BE2C (cell line): ENCODE results near the gene CATSPER1.

Experiments used
- DNase-seq: peaks from one replicate; pipeline ENCODE4 v3.0.0-alpha.2; 2020
- H3K27me3 ChIP-seq: fragments of 250-450 bp; sonication (Bioruptor Pico); 2 replicates; pipeline ENCODE4 v1.5.1; 2020; ENCODE audit warnings: mild to moderate bottlenecking
- H3K36me3 ChIP-seq: fragments of 250-450 bp; sonication (Bioruptor Pico); 2 replicates; pipeline ENCODE4 v1.5.1; 2020; ENCODE audit warnings: mild to moderate bottlenecking
- H3K4me1 ChIP-seq: fragments of 250-450 bp; sonication (Bioruptor Pico); 2 replicates; pipeline ENCODE4 v1.5.1; 2020
- H3K4me3 ChIP-seq: 2 replicates; pipeline ENCODE4 v1.5.1; 2011; ENCODE audit warnings: low read depth, low read length
- H3K9me3 ChIP-seq: fragments of 250-450 bp; sonication (Bioruptor Pico); 2 replicates; pipeline ENCODE4 v1.5.1; 2020
- CTCF ChIP-seq: IDR thresholded peaks from 2 replicates; pipeline ENCODE4 v1.5.1; 2012; ENCODE audit warnings: mild to moderate bottlenecking, low read depth, low read length

Gene CATSPER1

GRCh38 chr11:66045177-66045639 is 18.9 kb upstream of the CATSPER1 start:
- H3K4me3 ChIP-seq = no peak overlapping the region

GRCh38 chr11:66044757-66045156 is 18.5 kb upstream of the CATSPER1 start:
- no peaks in the 10 kb centered on the region for H3K36me3 ChIP-seq
- no peaks in the 10 kb centered on the region for H3K27me3 ChIP-seq
- TF ChIP-seq CTCF = no peak
- no peak for DNase-seq
- H3K4me3 ChIP-seq = no peak overlapping the region
- H3K4me1 ChIP-seq = no peaks in the 10 kb centered on the region
- no peaks in the 10 kb centered on the region for H3K9me3 ChIP-seq

More at GRCh38 chr11:66045177-66045639, 18.9 kb upstream of the CATSPER1 start:
- Histone ChIP-seq H3K4me1 (no peaks in the 10 kb centered on the region), H3K9me3 (no peaks in the 10 kb centered on the region), H3K36me3 (no peaks in the 10 kb centered on the region), H3K27me3 (no peaks in the 10 kb centered on the region)
- peak; percentile 97 for TF ChIP-seq CTCF
- peak; percentile 87 for DNase-seq

- Histone ChIP-seq H3K4me3 (no peak overlapping the region), H3K9me3 (no peaks in the 10 kb centered on the region), H3K4me1 (no peaks in the 10 kb centered on the region), H3K27me3 (no peaks in the 10 kb centered on the region), H3K36me3 (no peaks in the 10 kb centered on the region)
- no peak for DNase-seq
- no peak for TF ChIP-seq CTCF
Observed at GRCh38 chr11:66042996-66043906, 17.0 kb upstream of the CATSPER1 start.

GRCh38 chr11:66042227-66042995 is 16.1 kb upstream of the CATSPER1 start:
- no peak for TF ChIP-seq CTCF
- Histone ChIP-seq H3K4me3 (no peak overlapping the region), H3K9me3 (no peaks in the 10 kb centered on the region), H3K4me1 (no peaks in the 10 kb centered on the region), H3K36me3 (no peaks in the 10 kb centered on the region), H3K27me3 (no peaks in the 10 kb centered on the region)
- no peak for DNase-seq

GRCh38 chr11:66039765-66040164 is 13.5 kb upstream of the CATSPER1 start:
- no peak for TF ChIP-seq CTCF

More at GRCh38 chr11:66039765-66040164, 13.5 kb upstream of the CATSPER1 start:
- H3K9me3 ChIP-seq = no peaks in the 10 kb centered on the region
- H3K4me1 ChIP-seq = no peaks in the 10 kb centered on the region
- H3K4me3 ChIP-seq = no peak overlapping the region
- no peaks in the 10 kb centered on the region for H3K36me3 ChIP-seq
- DNase-seq = no peak
- no peaks in the 10 kb centered on the region; the same call in 1 of the 2 replicates for H3K27me3 ChIP-seq
